GM06990 (cell line): ENCODE results near the gene CEBPA.
"Not testable (repeated sequence)": the region's sequence is repeated elsewhere in the genome, so short reads cannot be mapped to it uniquely, and the experiment has no call there.

ENCODE experiments used
- DNase-seq: peaks from one replicate; pipeline ENCODE4 v3.0.0-alpha.2; 2011; ENCODE audit not compliant: insufficient read length; ENCODE audit errors: extremely low read depth
- H3K27me3 ChIP-seq: replicated peaks from 2 replicates; pipeline ENCODE4 v1.6.0; 2011; ENCODE audit warnings: low read length; ENCODE audit not compliant: control insufficient read depth, insufficient read depth
- H3K36me3 ChIP-seq: 2 replicates; pipeline ENCODE4 v1.5.1; 2011; ENCODE audit warnings: low read length; ENCODE audit not compliant: control insufficient read depth, insufficient read depth
- H3K4me3 ChIP-seq: replicated peaks from 2 replicates; pipeline ENCODE4 v1.5.1; 2011; ENCODE audit warnings: low read depth, mild to moderate bottlenecking, control low read depth, low read length
- CTCF ChIP-seq: IDR thresholded peaks from 2 replicates; pipeline ENCODE4 v1.5.1; 2011; ENCODE audit warnings: low read length, control low read depth, mild to moderate bottlenecking, inconsistent platforms; ENCODE audit not compliant: insufficient read depth, poor library complexity, severe bottlenecking

CEBPA gene

GRCh38 chr19:33298146-33298911 is 4.0 kb downstream of the CEBPA start:
- no peak overlapping the region for H3K4me3 ChIP-seq
- DNase-seq = no peak

GRCh38 chr19:33297401-33298145 is 4.8 kb downstream of the CEBPA start:
- peaks cover 5% of the 10 kb centered on the region for H3K27me3 ChIP-seq
- no peak overlapping the region for H3K4me3 ChIP-seq
- no peaks in the 10 kb centered on the region for H3K36me3 ChIP-seq
- no peak for TF ChIP-seq CTCF
- DNase-seq = no peak

More at GRCh38 chr19:33298146-33298911, 4.0 kb downstream of the CEBPA start:
- H3K36me3 ChIP-seq = no peaks in the 10 kb centered on the region
- no peak for TF ChIP-seq CTCF
- H3K27me3 ChIP-seq = peaks cover 5% of the 10 kb centered on the region

- H3K4me3 ChIP-seq = no peak overlapping the region
- H3K36me3 ChIP-seq = no peaks in the 10 kb centered on the region
- no peak for TF ChIP-seq CTCF
- peaks cover 5% of the 10 kb centered on the region for H3K27me3 ChIP-seq
- DNase-seq = no peak
Measured at GRCh38 chr19:33296488-33296971, 5.8 kb downstream of the CEBPA start.

- H3K27me3 ChIP-seq = peaks cover 5% of the 10 kb centered on the region
- H3K36me3 ChIP-seq = no peaks in the 10 kb centered on the region
- no peak for TF ChIP-seq CTCF
- H3K4me3 ChIP-seq = no peak overlapping the region
- DNase-seq = no peak
Measured at GRCh38 chr19:33295621-33296487, 6.5 kb downstream of the CEBPA start.

- DNase-seq, H3K27me3 ChIP-seq: not testable (repeated sequence)
Measured at GRCh38 chr19:33295046-33295445, 7.3 kb downstream of the CEBPA start.

More at GRCh38 chr19:33295046-33295445, 7.3 kb downstream of the CEBPA start:
- H3K4me3 ChIP-seq, H3K36me3 ChIP-seq: not testable (repeated sequence)
